ENCODE data around the gene KMT2C.

GRCh38 chr7:152127229-152127628 lies 308.6 kb downstream of the KMT2C start:
- TF ChIP-seq CTCF (IDR thresholded peaks at IDR 0.05; ENCODE audit: poor library complexity, severe bottlenecking) (no peak), POLR2AphosphoS5 (IDR thresholded peaks at IDR 0.05) (no peak), RAD21 (conservative IDR thresholded peaks at IDR 0.05) (no peak)
